ENCODE measurements around the gene CEL.
"Not testable (repeated sequence)": the region's sequence is repeated elsewhere in the genome, so short reads cannot be mapped to it uniquely, and the experiment has no call there.

CEL gene

GRCh38 chr9:133064241-133065069 is 2.7 kb downstream of the CEL start:
- no peak for DNase-seq (ENCODE audit: low spot score)

GRCh38 chr9:133065070-133065388 is 3.2 kb downstream of the CEL start:
- no peak for DNase-seq (ENCODE audit: low spot score)

- DNase-seq (ENCODE audit: low spot score), result no peak
These were observed 4.6 kb downstream of the CEL start for GRCh38 chr9:133066181-133066983.

GRCh38 chr9:133067006-133067405 is 5.2 kb downstream of the CEL start:
- no peak for DNase-seq (ENCODE audit: low spot score)

- no peak for DNase-seq (ENCODE audit: low spot score)
These were observed 6.0 kb downstream of the CEL start for GRCh38 chr9:133067813-133068212.

GRCh38 chr9:133068431-133068830 is 6.7 kb downstream of the CEL start:
- not testable (repeated sequence) for DNase-seq (ENCODE audit: low spot score)

GRCh38 chr9:133070500-133070961 is 8.8 kb downstream of the CEL start:
- not testable (repeated sequence) for DNase-seq (ENCODE audit: low spot score)

- not testable (repeated sequence) for DNase-seq (ENCODE audit: low spot score)
These were observed 9.2 kb downstream of the CEL start for GRCh38 chr9:133070985-133071384.

- DNase-seq (ENCODE audit: low spot score), result no peak
These were observed 9.8 kb downstream of the CEL start for GRCh38 chr9:133071484-133072150.

GRCh38 chr9:133072210-133072609 is 10.4 kb downstream of the CEL start:
- not testable (repeated sequence) for DNase-seq (ENCODE audit: low spot score)

GRCh38 chr9:133073086-133074014 is 11.6 kb downstream of the CEL start:
- DNase-seq (ENCODE audit: low spot score), result no peak

- no peak for DNase-seq (ENCODE audit: low spot score)
These were observed 12.4 kb downstream of the CEL start for GRCh38 chr9:133074111-133074651.

GRCh38 chr9:133075925-133076630 is 14.3 kb downstream of the CEL start:
- DNase-seq (ENCODE audit: low spot score), result no peak

- DNase-seq (ENCODE audit: low spot score), result no peak
These were observed 14.9 kb downstream of the CEL start for GRCh38 chr9:133076691-133077090.

- DNase-seq (ENCODE audit: low spot score), result no peak
These were observed 16.7 kb downstream of the CEL start for GRCh38 chr9:133078486-133078885.

- no peak for DNase-seq (ENCODE audit: low spot score)
These were observed 18.4 kb downstream of the CEL start for GRCh38 chr9:133080161-133080560.

GRCh38 chr9:133080786-133081779 is 19.3 kb downstream of the CEL start:
- not testable (repeated sequence) for DNase-seq (ENCODE audit: low spot score)

GRCh38 chr9:133081957-133082644 is 20.3 kb downstream of the CEL start:
- not testable (repeated sequence) for DNase-seq (ENCODE audit: low spot score)

GRCh38 chr9:133083688-133084087 is 21.9 kb downstream of the CEL start:
- DNase-seq (ENCODE audit: low spot score), result not testable (repeated sequence)
